ENCODE data around the gene PIR. TPM values are rescaled to one million over a fixed set of nuclear protein-coding genes. Genes with fewer than 3 reads are reported as not detected.

The PIR gene
- total RNA-seq, 5 donors from 2014 or later (not counting 1 experiment from before 2014, with no cell fraction given): 0.51 TPM; not detected in 4

DNA sequence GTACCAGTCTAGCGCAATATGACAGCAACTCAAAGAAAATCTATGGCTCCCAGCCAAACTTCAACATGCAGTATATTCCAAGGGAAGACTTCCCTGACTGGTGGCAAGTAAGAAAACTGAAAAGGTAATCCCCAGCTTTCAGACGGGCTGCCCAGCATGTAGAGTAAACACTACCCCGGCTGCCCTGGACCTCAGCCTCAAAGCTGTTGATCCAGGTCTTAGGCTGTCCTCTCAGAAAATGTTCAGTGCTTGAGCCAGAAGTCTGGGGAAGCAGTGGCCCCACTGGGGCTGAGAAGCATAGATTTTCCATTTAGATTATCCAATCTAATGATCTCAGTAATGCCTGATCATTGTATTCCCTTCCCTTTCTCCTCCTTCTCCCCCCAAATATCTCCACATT, 29.3 kb upstream of the PIR start:
- DNase-seq (no peak), ATAC-seq (replicated peaks in 1 of 4) (no peak)
- Mint-ChIP-seq H3K36me3 (no peaks in the 10 kb centered on the region), H3K4me1 (no peaks in the 10 kb centered on the region), H3K27ac (no peak overlapping the region), H3K27me3 (peaks cover 4 to 40% of the 10 kb centered on the region in 2 donors), H3K4me3 (no peak overlapping the region), H3K9me3 (no peaks in the 10 kb centered on the region)
- POLR2A ChIA-PET: no interaction called here
- no peaks in the 10 kb centered on the region for H3K36me3 ChIP-seq (ENCODE audit: control insufficient read depth in 2 of 2, extremely low read depth in 1 of 2, insufficient read depth in 1 of 2, low read length in 1 of 2)
- H3K27me3 ChIP-seq (replicated peaks in 1 of 2; ENCODE audit: control insufficient read depth in 2 of 2, extremely low read depth in 1 of 2, insufficient read depth in 2 of 2, low read length in 1 of 2): no peaks in the 10 kb centered on the region
- no peak overlapping the region for H3K27ac ChIP-seq (ENCODE audit: low read length)
- no peaks in the 10 kb centered on the region for H3K4me1 ChIP-seq (ENCODE audit: control insufficient read depth in 1 of 2, extremely low read depth in 1 of 2, insufficient read depth in 2 of 2, low read length in 2 of 2)
- H3K4me3 ChIP-seq (ENCODE audit: control insufficient read depth in 1 of 2, extremely low read depth in 1 of 2, low read length in 1 of 2): no peak overlapping the region
- no peaks in the 10 kb centered on the region for H3K9me3 ChIP-seq
- CTCF ChIA-PET: no interaction called here
- WGBS (ENCODE audit: insufficient coverage): 100% methylated on average over 2 of the region's 3 CpGs

DNA sequence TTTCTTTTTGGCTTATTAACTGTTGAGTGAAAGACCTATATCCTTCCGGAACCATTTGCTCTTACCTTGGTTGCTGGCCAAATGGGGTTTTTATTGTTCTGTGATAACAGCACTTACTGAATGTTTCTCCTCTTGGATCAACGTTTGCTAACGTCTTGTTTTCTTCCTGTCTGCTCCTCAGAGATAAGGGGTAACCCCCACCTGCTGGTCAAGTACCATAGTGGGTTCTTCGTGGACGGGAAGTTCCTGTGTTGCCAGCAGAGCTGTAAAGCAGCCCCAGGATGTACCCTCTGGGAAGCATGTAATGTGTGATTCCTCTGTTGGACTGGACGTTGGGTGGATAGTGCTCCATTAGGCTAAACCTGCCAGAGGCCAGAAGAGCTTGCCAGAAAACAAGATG, 22.8 kb upstream of the PIR start:
- Mint-ChIP-seq H3K9me3 (no peaks in the 10 kb centered on the region), H3K27ac (no peak overlapping the region), H3K4me3 (no peak overlapping the region), H3K36me3 (no peaks in the 10 kb centered on the region), H3K4me1 (no peaks in the 10 kb centered on the region), H3K27me3 (peaks cover 0 to 25% of the 10 kb centered on the region in 2 donors)
- DNase-seq (no peak), ATAC-seq (replicated peaks in 1 of 4) (no peak)
- no peak overlapping the region for H3K27ac ChIP-seq (ENCODE audit: low read length)
- WGBS (ENCODE audit: insufficient coverage): no CpG with 5 or more reads among the region's 6 CpGs
- POLR2A ChIA-PET: no interaction called here
- H3K36me3 ChIP-seq (ENCODE audit: control insufficient read depth in 2 of 2, extremely low read depth in 1 of 2, insufficient read depth in 1 of 2, low read length in 1 of 2): no peaks in the 10 kb centered on the region
- H3K27me3 ChIP-seq (replicated peaks in 1 of 2; ENCODE audit: control insufficient read depth in 2 of 2, extremely low read depth in 1 of 2, insufficient read depth in 2 of 2, low read length in 1 of 2): no peaks in the 10 kb centered on the region
- no peak overlapping the region for H3K4me3 ChIP-seq (ENCODE audit: control insufficient read depth in 1 of 2, extremely low read depth in 1 of 2, low read length in 1 of 2)
- H3K9me3 ChIP-seq: no peaks in the 10 kb centered on the region
- CTCF ChIA-PET: interaction anchor here in 1 of 2 donors (0.6 kb wide), 1 partner anchor 1721 kb away, joined by 4 read pairs; no protein-coding TSS in a partner anchor
- no peaks in the 10 kb centered on the region for H3K4me1 ChIP-seq (ENCODE audit: control insufficient read depth in 1 of 2, extremely low read depth in 1 of 2, insufficient read depth in 2 of 2, low read length in 2 of 2)

DNA sequence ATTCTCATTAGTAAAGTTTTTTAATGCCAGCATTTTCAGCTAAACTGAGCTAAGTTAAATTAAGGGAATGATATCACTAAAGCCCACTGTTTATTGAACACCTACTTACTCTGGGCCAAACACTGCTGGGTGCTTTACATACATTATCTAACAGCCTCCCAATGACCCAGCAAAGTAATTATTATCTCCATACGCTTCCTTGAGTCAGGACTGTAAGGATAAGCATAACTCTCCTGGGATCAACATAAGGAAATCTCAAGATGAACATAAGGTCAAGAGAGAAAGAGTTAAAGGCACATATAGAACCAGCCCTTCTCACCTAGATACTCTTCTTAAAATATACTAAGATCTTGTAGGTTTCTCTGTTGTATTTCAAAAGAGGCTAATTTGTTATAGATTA, 21.1 kb upstream of the PIR start:
- no peaks in the 10 kb centered on the region for H3K36me3 Mint-ChIP-seq
- H3K4me3 ChIP-seq (ENCODE audit: control insufficient read depth in 1 of 2, extremely low read depth in 1 of 2, low read length in 1 of 2): no peak overlapping the region
- H3K36me3 ChIP-seq (ENCODE audit: control insufficient read depth in 2 of 2, extremely low read depth in 1 of 2, insufficient read depth in 1 of 2, low read length in 1 of 2): no peaks in the 10 kb centered on the region
- no peaks in the 10 kb centered on the region for H3K4me1 ChIP-seq (ENCODE audit: control insufficient read depth in 1 of 2, extremely low read depth in 1 of 2, insufficient read depth in 2 of 2, low read length in 2 of 2)
- DNase-seq (no peak), ATAC-seq (replicated peaks in 1 of 4) (no peak)
- peaks cover 0 to 31% of the 10 kb centered on the region in 2 donors for H3K27me3 Mint-ChIP-seq
- no peak overlapping the region for H3K4me3 Mint-ChIP-seq
- H3K27ac Mint-ChIP-seq: no peak overlapping the region
- H3K4me1 Mint-ChIP-seq: no peaks in the 10 kb centered on the region
- ChIA-PET POLR2A (no interaction called here), CTCF (no interaction called here)
- H3K9me3 ChIP-seq: no peaks in the 10 kb centered on the region
- H3K27me3 ChIP-seq (replicated peaks in 1 of 2; ENCODE audit: control insufficient read depth in 2 of 2, extremely low read depth in 1 of 2, insufficient read depth in 2 of 2, low read length in 1 of 2): no peaks in the 10 kb centered on the region
- WGBS (ENCODE audit: insufficient coverage): no CpG with 5 or more reads among the region's 1 CpG
- no peaks in the 10 kb centered on the region for H3K9me3 Mint-ChIP-seq
- no peak overlapping the region for H3K27ac ChIP-seq (ENCODE audit: low read length)

DNA sequence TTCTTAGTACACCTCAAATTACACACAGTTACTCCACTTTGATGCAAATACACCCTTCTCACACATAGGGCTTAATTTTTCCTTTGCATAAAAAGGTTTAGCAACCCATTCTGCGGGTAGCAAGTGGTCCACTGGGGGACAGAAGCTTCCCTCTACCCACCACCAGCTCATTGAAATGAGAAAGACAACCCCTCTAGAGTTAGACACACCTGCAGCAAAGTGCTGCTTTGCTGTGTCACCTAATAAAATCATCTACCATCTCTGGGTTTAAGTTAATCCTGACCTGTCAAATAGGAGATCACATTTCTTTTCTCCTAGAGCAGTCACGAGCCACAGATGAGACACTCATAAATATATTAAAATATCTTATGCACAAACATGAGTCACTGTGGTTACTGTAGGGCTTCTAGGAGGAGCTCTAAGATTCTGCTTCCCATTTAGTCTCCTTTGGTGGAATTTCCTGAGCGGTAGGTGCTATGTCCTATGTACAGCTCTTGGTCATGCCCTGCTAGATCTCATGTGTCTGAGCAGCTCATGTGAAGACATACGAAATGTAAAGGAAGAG, 19.4 kb upstream of the PIR start:
- Histone ChIP-seq H3K36me3 (ENCODE audit: control insufficient read depth in 2 of 2, extremely low read depth in 1 of 2, insufficient read depth in 1 of 2, low read length in 1 of 2) (no peaks in the 10 kb centered on the region), H3K4me3 (ENCODE audit: control insufficient read depth in 1 of 2, extremely low read depth in 1 of 2, low read length in 1 of 2) (no peak overlapping the region), H3K4me1 (ENCODE audit: control insufficient read depth in 1 of 2, extremely low read depth in 1 of 2, insufficient read depth in 2 of 2, low read length in 2 of 2) (no peaks in the 10 kb centered on the region), H3K27me3 (replicated peaks in 1 of 2; ENCODE audit: control insufficient read depth in 2 of 2, extremely low read depth in 1 of 2, insufficient read depth in 2 of 2, low read length in 1 of 2) (no peaks in the 10 kb centered on the region), H3K9me3 (no peaks in the 10 kb centered on the region), H3K27ac (ENCODE audit: low read length) (no peak overlapping the region)
- Mint-ChIP-seq H3K27ac (no peak overlapping the region), H3K4me3 (no peak overlapping the region), H3K27me3 (peaks cover 0 to 38% of the 10 kb centered on the region in 2 donors), H3K4me1 (no peaks in the 10 kb centered on the region), H3K9me3 (no peaks in the 10 kb centered on the region), H3K36me3 (no peaks in the 10 kb centered on the region)
- CTCF ChIA-PET: interaction anchor here in 1 of 2 donors (0.7 kb wide), 1 partner anchor 57 kb away, joined by 4 read pairs; no protein-coding TSS in a partner anchor
- ATAC-seq (replicated peaks in 1 of 4) (no peak), DNase-seq (no peak)
- WGBS (ENCODE audit: insufficient coverage): 40% methylated on average over 1 of the region's 4 CpGs
- POLR2A ChIA-PET: no interaction called here

DNA sequence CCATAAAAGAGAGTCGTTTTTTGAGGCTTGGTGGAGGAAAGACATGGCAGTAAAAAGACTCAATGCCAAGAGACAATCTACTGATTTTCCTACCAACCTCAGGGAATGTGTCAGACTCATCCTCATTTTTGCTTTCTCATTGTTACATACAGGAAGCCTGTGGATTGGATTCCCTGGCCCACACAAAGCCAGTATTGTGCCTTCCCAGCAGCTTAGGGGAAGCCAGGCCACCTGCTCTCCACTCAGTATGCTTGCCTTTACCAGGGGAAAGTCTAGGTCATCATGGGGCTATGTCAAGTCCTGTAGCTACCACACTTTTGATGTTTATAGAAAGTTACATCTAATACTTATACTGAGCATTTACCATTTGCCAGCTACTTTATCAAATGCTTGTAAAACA, 18.4 kb upstream of the PIR start:
- Histone ChIP-seq H3K9me3 (no peaks in the 10 kb centered on the region), H3K27me3 (replicated peaks in 1 of 2; ENCODE audit: control insufficient read depth in 2 of 2, extremely low read depth in 1 of 2, insufficient read depth in 2 of 2, low read length in 1 of 2) (no peaks in the 10 kb centered on the region), H3K4me3 (ENCODE audit: control insufficient read depth in 1 of 2, extremely low read depth in 1 of 2, low read length in 1 of 2) (no peak overlapping the region), H3K36me3 (ENCODE audit: control insufficient read depth in 2 of 2, extremely low read depth in 1 of 2, insufficient read depth in 1 of 2, low read length in 1 of 2) (no peaks in the 10 kb centered on the region), H3K27ac (ENCODE audit: low read length) (no peak overlapping the region), H3K4me1 (ENCODE audit: control insufficient read depth in 1 of 2, extremely low read depth in 1 of 2, insufficient read depth in 2 of 2, low read length in 2 of 2) (no peaks in the 10 kb centered on the region)
- Mint-ChIP-seq H3K36me3 (no peaks in the 10 kb centered on the region), H3K4me1 (no peaks in the 10 kb centered on the region), H3K27me3 (peaks cover 0 to 43% of the 10 kb centered on the region in 2 donors), H3K27ac (no peak overlapping the region), H3K9me3 (no peaks in the 10 kb centered on the region), H3K4me3 (no peak overlapping the region)
- WGBS (ENCODE audit: insufficient coverage): no CpG with 5 or more reads among the region's 1 CpG
- CTCF ChIA-PET: no interaction called here
- DNase-seq (no peak), ATAC-seq (replicated peaks in 1 of 4) (no peak)
- POLR2A ChIA-PET: no interaction called here

DNA sequence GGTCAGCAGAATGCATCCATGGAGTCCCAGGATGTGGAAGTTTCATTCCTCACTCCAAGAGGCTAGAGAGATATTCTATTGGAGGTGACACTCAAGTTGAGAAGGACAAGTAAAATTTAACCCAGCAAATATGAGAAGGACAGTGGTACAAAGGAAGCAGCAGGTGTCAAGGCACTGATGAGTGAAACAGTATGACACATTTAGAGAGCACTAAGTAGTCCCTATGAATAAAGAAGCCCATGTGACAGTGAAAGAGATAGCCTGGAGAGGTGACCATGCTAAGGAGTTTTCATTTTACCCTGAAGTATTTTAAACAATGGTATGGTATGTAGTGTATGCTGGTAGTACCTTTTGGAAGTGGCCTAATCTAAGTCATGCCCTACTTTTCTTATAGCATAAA, 16.7 kb upstream of the PIR start:
- Mint-ChIP-seq H3K27me3 (peaks cover 0 to 50% of the 10 kb centered on the region in 2 donors), H3K36me3 (no peaks in the 10 kb centered on the region), H3K9me3 (no peaks in the 10 kb centered on the region), H3K4me1 (no peaks in the 10 kb centered on the region), H3K27ac (no peak overlapping the region), H3K4me3 (no peak overlapping the region)
- CTCF ChIA-PET: no interaction called here
- ATAC-seq (replicated peaks in 1 of 4): no peak
- Histone ChIP-seq H3K27ac (ENCODE audit: low read length) (no peak overlapping the region), H3K9me3 (no peaks in the 10 kb centered on the region), H3K36me3 (ENCODE audit: control insufficient read depth in 2 of 2, extremely low read depth in 1 of 2, insufficient read depth in 1 of 2, low read length in 1 of 2) (no peaks in the 10 kb centered on the region), H3K27me3 (replicated peaks in 1 of 2; ENCODE audit: control insufficient read depth in 2 of 2, extremely low read depth in 1 of 2, insufficient read depth in 2 of 2, low read length in 1 of 2) (no peaks in the 10 kb centered on the region), H3K4me3 (ENCODE audit: control insufficient read depth in 1 of 2, extremely low read depth in 1 of 2, low read length in 1 of 2) (no peak overlapping the region), H3K4me1 (ENCODE audit: control insufficient read depth in 1 of 2, extremely low read depth in 1 of 2, insufficient read depth in 2 of 2, low read length in 2 of 2) (no peaks in the 10 kb centered on the region)
- POLR2A ChIA-PET: no interaction called here
- DNase-seq: no peak

DNA sequence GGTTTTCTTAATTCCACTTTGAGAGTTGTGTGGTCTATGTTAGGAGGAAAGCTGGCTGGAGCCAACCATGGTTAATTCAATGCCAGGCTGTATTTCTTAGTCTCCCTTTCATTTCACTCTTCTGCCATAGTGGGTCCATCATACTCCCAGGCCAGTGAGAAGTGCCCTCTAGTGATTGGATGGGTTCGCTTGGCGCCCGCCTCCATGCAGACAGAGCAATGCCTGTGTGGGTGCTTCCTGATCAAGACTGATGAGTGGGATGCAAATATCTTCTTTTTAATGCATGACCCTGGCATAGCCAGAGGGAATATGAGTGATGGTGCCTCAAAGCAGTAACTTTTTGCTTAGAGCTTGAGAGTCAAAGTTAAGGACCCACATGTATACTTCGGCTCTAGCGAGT, 13.9 kb upstream of the PIR start:
- peaks cover 0 to 3% of the 10 kb centered on the region in 2 experiments for H3K27me3 ChIP-seq (replicated peaks in 1 of 2; ENCODE audit: control insufficient read depth in 2 of 2, extremely low read depth in 1 of 2, insufficient read depth in 2 of 2, low read length in 1 of 2)
- H3K27ac ChIP-seq (ENCODE audit: low read length): no peak overlapping the region
- no peak overlapping the region for H3K4me3 ChIP-seq (ENCODE audit: control insufficient read depth in 1 of 2, extremely low read depth in 1 of 2, low read length in 1 of 2)
- Mint-ChIP-seq H3K36me3 (no peaks in the 10 kb centered on the region), H3K27ac (no peak overlapping the region), H3K27me3 (peaks cover 7 to 65% of the 10 kb centered on the region in 2 donors), H3K4me3 (no peak overlapping the region), H3K9me3 (no peaks in the 10 kb centered on the region), H3K4me1 (no peaks in the 10 kb centered on the region)
- DNase-seq (no peak), ATAC-seq (replicated peaks in 1 of 4) (no peak)
- ChIA-PET POLR2A (no interaction called here), CTCF (no interaction called here)
- no peaks in the 10 kb centered on the region for H3K4me1 ChIP-seq (ENCODE audit: control insufficient read depth in 1 of 2, extremely low read depth in 1 of 2, insufficient read depth in 2 of 2, low read length in 2 of 2)
- H3K9me3 ChIP-seq: no peaks in the 10 kb centered on the region
- H3K36me3 ChIP-seq (ENCODE audit: control insufficient read depth in 2 of 2, extremely low read depth in 1 of 2, insufficient read depth in 1 of 2, low read length in 1 of 2): no peaks in the 10 kb centered on the region
- WGBS (ENCODE audit: insufficient coverage): 80% methylated on average over 2 of the region's 5 CpGs

Measured in T-cell (primary cell).